HG03196 (cell line): ENCODE measurements around the gene RFNG.

Experiments used
- ATAC-seq: cut with Tn5 transposase; IDR thresholded peaks from one replicate; pipeline ENCODE4 v1.9.1; 2021; ENCODE audit not compliant: unreplicated experiment

The RFNG gene

GRCh38 chr17:82089723-82090548 lies 38.3 kb upstream of the RFNG start:
- no peak for ATAC-seq

GRCh38 chr17:82088838-82089722 lies 37.5 kb upstream of the RFNG start:
- ATAC-seq, result no peak

GRCh38 chr17:82087961-82088837 lies 36.6 kb upstream of the RFNG start:
- ATAC-seq, result no peak

- ATAC-seq, result no peak
Measured at GRCh38 chr17:82086941-82087906, 35.6 kb upstream of the RFNG start.

- ATAC-seq, result no peak
Measured at GRCh38 chr17:82085931-82086764, 34.5 kb upstream of the RFNG start.

- ATAC-seq, result no peak
Measured at GRCh38 chr17:82085031-82085861, 33.6 kb upstream of the RFNG start.

- ATAC-seq, result no peak
Measured at GRCh38 chr17:82084373-82085030, 32.9 kb upstream of the RFNG start.

GRCh38 chr17:82083533-82084359 lies 32.1 kb upstream of the RFNG start:
- no peak for ATAC-seq

- ATAC-seq, result no peak
Measured at GRCh38 chr17:82083009-82083408, 31.4 kb upstream of the RFNG start.

- no peak for ATAC-seq
Measured at GRCh38 chr17:82082456-82082855, 30.8 kb upstream of the RFNG start.

GRCh38 chr17:82081966-82082365 lies 30.4 kb upstream of the RFNG start:
- no peak for ATAC-seq

GRCh38 chr17:82081546-82081945 lies 29.9 kb upstream of the RFNG start:
- ATAC-seq, result no peak

GRCh38 chr17:82080789-82081464 lies 29.3 kb upstream of the RFNG start:
- no peak for ATAC-seq

GRCh38 chr17:82080048-82080788 lies 28.6 kb upstream of the RFNG start:
- no peak for ATAC-seq

GRCh38 chr17:82079001-82079677 lies 27.5 kb upstream of the RFNG start:
- no peak for ATAC-seq
